ENCODE results near the gene LYRM9. TPM values are rescaled to one million over a fixed set of nuclear protein-coding genes. Genes with fewer than 3 reads are reported as not detected.

LYRM9 gene
- total RNA-seq, 1 donor from 2014 or later = 3.5 TPM

GRCh38 chr17:27939474-27940465 lies 46.6 kb upstream of the LYRM9 start:
- H3K27ac ChIP-seq (ENCODE audit: low read depth, low read length) = no peak overlapping the region
- no peak overlapping the region for H3K9ac ChIP-seq (ENCODE audit: low read length)
- TF ChIP-seq EZH2 (IDR thresholded peaks at IDR 0.05; ENCODE audit: insufficient read depth, low read length) (no peak), CTCF (IDR thresholded peaks at IDR 0.05; ENCODE audit: insufficient read depth, low read depth, low read length) (no peak)
- peaks cover 11% of the 10 kb centered on the region for H3K27me3 ChIP-seq (ENCODE audit: insufficient read depth, low read length)
- H3K4me1 ChIP-seq (ENCODE audit: insufficient read depth, low read length) = no peaks in the 10 kb centered on the region
- peaks cover 26% of the 10 kb centered on the region for H3K27me3 Mint-ChIP-seq (ENCODE audit: low read depth, unreplicated experiment)
- no peaks in the 10 kb centered on the region for H3K4me1 Mint-ChIP-seq (ENCODE audit: low read depth, unreplicated experiment)
- FAIRE-seq = no peak
- no peak overlapping the region for H3K4me3 Mint-ChIP-seq (ENCODE audit: unreplicated experiment)
- DNase-seq (ENCODE audit: low read depth) = no peak
- H3K36me3 Mint-ChIP-seq (ENCODE audit: low read depth, unreplicated experiment) = no peaks in the 10 kb centered on the region
- no peaks in the 10 kb centered on the region for H3K9me3 ChIP-seq (ENCODE audit: insufficient read depth, low read depth, low read length)
- no peak overlapping the region for H3K27ac Mint-ChIP-seq (ENCODE audit: unreplicated experiment)
- no peaks in the 10 kb centered on the region for H3K79me2 ChIP-seq (ENCODE audit: insufficient read depth, low read length)
- no peak overlapping the region for H2AFZ ChIP-seq (ENCODE audit: low read depth, low read length)
- H3K36me3 ChIP-seq (ENCODE audit: insufficient read depth, low read length) = no peaks in the 10 kb centered on the region
- no peaks in the 10 kb centered on the region for H4K20me1 ChIP-seq (ENCODE audit: insufficient read depth, low read length)
- H3K9me3 Mint-ChIP-seq (ENCODE audit: unreplicated experiment) = peaks cover 8% of the 10 kb centered on the region
- H3K4me2 ChIP-seq (ENCODE audit: low read length) = no peak overlapping the region
- H3K4me3 ChIP-seq (ENCODE audit: insufficient read depth, low read depth, low read length) = no peak overlapping the region

- Histone ChIP-seq H3K4me2 (ENCODE audit: low read length) (no peak overlapping the region), H3K9ac (ENCODE audit: low read length) (no peak overlapping the region), H3K9me3 (ENCODE audit: insufficient read depth, low read depth, low read length) (no peaks in the 10 kb centered on the region), H3K36me3 (ENCODE audit: insufficient read depth, low read length) (no peaks in the 10 kb centered on the region), H3K4me3 (ENCODE audit: insufficient read depth, low read depth, low read length) (no peak overlapping the region), H3K79me2 (ENCODE audit: insufficient read depth, low read length) (no peaks in the 10 kb centered on the region), H3K27ac (ENCODE audit: low read depth, low read length) (no peak overlapping the region), H2AFZ (ENCODE audit: low read depth, low read length) (no peak overlapping the region), H3K27me3 (ENCODE audit: insufficient read depth, low read length) (peaks cover 9% of the 10 kb centered on the region), H4K20me1 (ENCODE audit: insufficient read depth, low read length) (no peaks in the 10 kb centered on the region), H3K4me1 (ENCODE audit: insufficient read depth, low read length) (no peaks in the 10 kb centered on the region)
- Mint-ChIP-seq H3K27me3 (ENCODE audit: low read depth, unreplicated experiment) (peaks cover 26% of the 10 kb centered on the region), H3K9me3 (ENCODE audit: unreplicated experiment) (peaks cover 9% of the 10 kb centered on the region), H3K4me3 (ENCODE audit: unreplicated experiment) (no peak overlapping the region), H3K36me3 (ENCODE audit: low read depth, unreplicated experiment) (no peaks in the 10 kb centered on the region), H3K4me1 (ENCODE audit: low read depth, unreplicated experiment) (no peaks in the 10 kb centered on the region), H3K27ac (ENCODE audit: unreplicated experiment) (no peak overlapping the region)
- DNase-seq (ENCODE audit: low read depth) (no peak), FAIRE-seq (no peak)
- TF ChIP-seq EZH2 (IDR thresholded peaks at IDR 0.05; ENCODE audit: insufficient read depth, low read length) (no peak), CTCF (IDR thresholded peaks at IDR 0.05; ENCODE audit: insufficient read depth, low read depth, low read length) (no peak)
These were observed 45.7 kb upstream of the LYRM9 start for GRCh38 chr17:27938864-27939263.

- no peaks in the 10 kb centered on the region for H3K9me3 ChIP-seq (ENCODE audit: insufficient read depth, low read depth, low read length)
- no peaks in the 10 kb centered on the region for H3K79me2 ChIP-seq (ENCODE audit: insufficient read depth, low read length)
- no peaks in the 10 kb centered on the region for H3K36me3 Mint-ChIP-seq (ENCODE audit: low read depth, unreplicated experiment)
- no peaks in the 10 kb centered on the region for H3K4me1 ChIP-seq (ENCODE audit: insufficient read depth, low read length)
- no peak overlapping the region for H3K9ac ChIP-seq (ENCODE audit: low read length)
- FAIRE-seq (no peak), DNase-seq (ENCODE audit: low read depth) (no peak)
- H2AFZ ChIP-seq (ENCODE audit: low read depth, low read length) = no peak overlapping the region
- TF ChIP-seq EZH2 (IDR thresholded peaks at IDR 0.05; ENCODE audit: insufficient read depth, low read length) = no peak
- TF ChIP-seq CTCF (IDR thresholded peaks at IDR 0.05; ENCODE audit: insufficient read depth, low read depth, low read length) = no peak
- H3K9me3 Mint-ChIP-seq (ENCODE audit: unreplicated experiment) = peaks cover 12% of the 10 kb centered on the region
- no peak overlapping the region for H3K27ac Mint-ChIP-seq (ENCODE audit: unreplicated experiment)
- H3K27me3 ChIP-seq (ENCODE audit: insufficient read depth, low read length) = peaks cover 9% of the 10 kb centered on the region
- peaks cover 26% of the 10 kb centered on the region for H3K27me3 Mint-ChIP-seq (ENCODE audit: low read depth, unreplicated experiment)
- H3K36me3 ChIP-seq (ENCODE audit: insufficient read depth, low read length) = no peaks in the 10 kb centered on the region
- H4K20me1 ChIP-seq (ENCODE audit: insufficient read depth, low read length) = no peaks in the 10 kb centered on the region
- H3K4me3 Mint-ChIP-seq (ENCODE audit: unreplicated experiment) = no peak overlapping the region
- H3K4me3 ChIP-seq (ENCODE audit: insufficient read depth, low read depth, low read length) = no peak overlapping the region
- no peaks in the 10 kb centered on the region for H3K4me1 Mint-ChIP-seq (ENCODE audit: low read depth, unreplicated experiment)
- H3K27ac ChIP-seq (ENCODE audit: low read depth, low read length) = no peak overlapping the region
- no peak overlapping the region for H3K4me2 ChIP-seq (ENCODE audit: low read length)
These were observed 45.1 kb upstream of the LYRM9 start for GRCh38 chr17:27938241-27938640.
